Endothelial cell of umbilical vein (primary cell): ENCODE measurements around the gene CTIF.

Experiments used
- CTCF ChIP-seq, 2 donors: IDR thresholded peaks; 1 replicate in 1 of 2; 2 replicates in 1 of 2; pipeline ENCODE4 v1.5.1; 2011; ENCODE audit warnings: low read length in 2 of 2, mild to moderate bottlenecking in 2 of 2, moderate library complexity in 2 of 2, control low read depth in 1 of 2, inconsistent platforms in 1 of 2, low read depth in 1 of 2; ENCODE audit not compliant: insufficient read depth in 1 of 2; ENCODE audit errors: extremely low read depth in 1 of 2
- EZH2 ChIP-seq: IDR thresholded peaks from 2 replicates; pipeline ENCODE4 v1.6.1; 2012; ENCODE audit warnings: borderline replicate concordance, low read depth, mild to moderate bottlenecking, moderate library complexity, low read length, inconsistent platforms; ENCODE audit not compliant: severe bottlenecking
- FOS ChIP-seq: IDR thresholded peaks from 2 replicates; pipeline ENCODE4 v1.6.1; 2011; ENCODE audit warnings: mild to moderate bottlenecking, low read length, moderate library complexity, borderline replicate concordance; ENCODE audit not compliant: insufficient read depth
- GATA2 ChIP-seq: IDR thresholded peaks from 2 replicates; pipeline ENCODE4 v1.7.0; 2011; ENCODE audit warnings: low read depth, mild to moderate bottlenecking, moderate library complexity, mixed read lengths, low read length; ENCODE audit not compliant: insufficient read length, insufficient read depth
- JUN ChIP-seq: IDR thresholded peaks from 2 replicates; pipeline ENCODE4 v1.6.1; 2011; ENCODE audit warnings: borderline replicate concordance, low read depth; ENCODE audit not compliant: insufficient read length, insufficient read depth
- MYC ChIP-seq: IDR thresholded peaks from one replicate; pipeline ENCODE4 v1.6.1; 2011; ENCODE audit warnings: mild to moderate bottlenecking, low read depth, low read length
- POLR2A ChIP-seq: IDR thresholded peaks from 2 replicates; pipeline ENCODE4 v1.6.1; 2012; ENCODE audit warnings: low read depth, mild to moderate bottlenecking, control low read depth, low read length
- POLR2AphosphoS5 ChIP-seq: IDR thresholded peaks from 2 replicates; pipeline ENCODE4 v1.6.1; 2012; ENCODE audit warnings: low read depth, mild to moderate bottlenecking, control low read depth, low read length, moderate library complexity; ENCODE audit not compliant: insufficient read depth
- TF ChIP-seq, protein P1 (sequence below): IDR thresholded peaks from 2 replicates; pipeline ENCODE4 v1.6.1; 2011; ENCODE audit not compliant: insufficient read depth, insufficient read length

DNA sequence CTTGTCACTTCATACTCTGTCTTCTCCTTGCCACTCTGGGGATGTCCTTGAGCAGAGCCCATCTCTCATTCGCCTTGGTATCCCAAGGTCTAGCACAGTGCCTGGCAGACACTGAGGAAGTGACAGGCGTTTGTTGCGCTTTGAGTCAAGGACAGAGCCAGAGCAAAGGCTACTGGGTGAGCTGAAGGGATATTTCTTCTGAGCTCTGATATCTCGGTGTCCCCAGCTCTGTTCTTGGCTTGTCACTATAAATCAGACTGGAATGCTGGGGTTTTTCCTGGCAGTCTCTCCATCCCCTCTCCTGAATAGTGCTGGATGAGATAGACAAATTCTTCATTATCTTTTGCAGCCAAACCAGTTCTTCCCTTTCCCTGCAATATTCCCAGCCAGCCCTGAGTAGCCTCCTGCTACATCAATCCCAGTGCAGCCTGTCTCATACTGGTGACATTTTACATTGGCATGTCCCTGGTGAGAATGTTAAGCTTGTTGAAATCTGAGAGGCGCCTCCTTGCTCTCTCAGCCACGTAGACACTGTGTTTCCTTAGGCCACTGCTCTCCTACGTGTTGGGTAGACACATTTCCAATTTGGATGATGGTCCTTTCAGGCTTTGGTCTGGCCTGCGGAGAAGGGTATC, 61.7 kb downstream of the CTIF start:
- TF ChIP-seq CTCF (IDR thresholded peaks at IDR 0.05; ENCODE audit: extremely low read depth in 1 of 2, insufficient read depth in 1 of 2, low read depth in 1 of 2, low read length in 2 of 2) (no peak), POLR2A (no peak), POLR2AphosphoS5 (no peak), JUN (no peak), MYC (no peak), EZH2 (no peak), GATA2 (no peak), FOS (no peak)
- TF ChIP-seq, protein P1, sequence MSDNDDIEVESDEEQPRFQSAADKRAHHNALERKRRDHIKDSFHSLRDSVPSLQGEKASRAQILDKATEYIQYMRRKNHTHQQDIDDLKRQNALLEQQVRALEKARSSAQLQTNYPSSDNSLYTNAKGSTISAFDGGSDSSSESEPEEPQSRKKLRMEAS: no peak
